Endothelial cell of umbilical vein (primary cell): ENCODE measurements around the gene SNAI3. TPM values are rescaled to one million over a fixed set of nuclear protein-coding genes. Genes with fewer than 3 reads are reported as not detected.
A peak's percentile ranks its signal among the peaks of the same experiment; 100 is the strongest.

Source experiments
- BruUV-seq: library from RNA; stranded (reverse); fragments of 400-500 nt; replicated peaks from 2 replicates; lab custom pipeline; 2021; lab: Mats Ljungman, UMichigan
- CTCF ChIA-PET: fragments of 300-600, 350-600 bp; sonication (Branson Sonifier 250); formaldehyde crosslinking; loops from one replicate; lab custom pipeline; 2021; ENCODE audit warnings: antibody characterized with exemption, inconsistent platforms; lab: Charles Lee
- POLR2A ChIA-PET: fragments of 300-600, 350-600 bp; sonication (Branson Sonifier 250); formaldehyde crosslinking; loops from one replicate; lab custom pipeline; 2021; ENCODE audit warnings: antibody characterized with exemption, inconsistent platforms; lab: Charles Lee
- DNase-seq: peaks from one replicate; pipeline ENCODE4 v3.0.0-alpha.2; 2011; ENCODE audit warnings: low read depth, low spot score
- FAIRE-seq: peaks from 2 replicates; lab custom pipeline; 2011; peaks lifted over from hg19 to GRCh38; lab: Jason Lieb, UNC
- H2AFZ ChIP-seq: 2 replicates; pipeline ENCODE4 v1.6.0; 2012; ENCODE audit warnings: low read depth, low read length, control low read depth, inconsistent platforms
- H3K27ac ChIP-seq: 2 replicates; pipeline ENCODE4 v1.5.1; 2011; ENCODE audit warnings: low read depth, mild to moderate bottlenecking, control low read depth, low read length, moderate library complexity; ENCODE audit not compliant: insufficient read depth
- H3K27me3 ChIP-seq, 2 experiments: 2 replicates each; pipeline versions ENCODE4 v1.6.0 to v1.6.1; 2011; ENCODE audit warnings: low read length in 2 of 2, mixed read lengths in 1 of 2; ENCODE audit not compliant: control insufficient read depth in 2 of 2, insufficient read depth in 2 of 2
- H3K36me3 ChIP-seq, 2 experiments: 2 replicates in 1 of 2; 3 replicates in 1 of 2; pipeline ENCODE4 v1.5.1; 2011; ENCODE audit warnings: low read length in 2 of 2, mild to moderate bottlenecking in 1 of 2, moderate library complexity in 1 of 2; ENCODE audit not compliant: control insufficient read depth in 2 of 2, insufficient read depth in 2 of 2; ENCODE audit errors: extremely low read depth in 1 of 2
- H3K4me1 ChIP-seq: 3 replicates; pipeline ENCODE4 v1.5.1; 2011; ENCODE audit warnings: mild to moderate bottlenecking, low read length; ENCODE audit not compliant: control insufficient read depth, insufficient read depth; ENCODE audit errors: extremely low read depth
- H3K4me2 ChIP-seq: 2 replicates; pipeline ENCODE4 v1.6.1; 2011; ENCODE audit warnings: low read length, control low read depth, mixed read lengths; ENCODE audit not compliant: insufficient read depth
- H3K4me3 ChIP-seq, 3 experiments: fragments of 200-600 bp in 1 of 3; sonication (generic), shearing (Covaris generic) in 1 of 3; replicated peaks in 1 of 3; 2 replicates each; pipeline ENCODE4 v1.5.1; 2011 to 2016; ENCODE audit warnings: control low read depth in 3 of 3, low read length in 3 of 3, mild to moderate bottlenecking in 2 of 3, inconsistent platforms in 1 of 3, low read depth in 1 of 3, moderate library complexity in 1 of 3; ENCODE audit not compliant: insufficient read depth in 1 of 3
- H3K79me2 ChIP-seq: 2 replicates; pipeline ENCODE4 v1.6.0; 2012; ENCODE audit warnings: low read length, inconsistent platforms; ENCODE audit not compliant: control insufficient read depth, insufficient read depth
- H3K9ac ChIP-seq: replicated peaks from 2 replicates; pipeline ENCODE3; 2011; ENCODE audit warnings: low read length, control low read depth; ENCODE audit not compliant: insufficient read depth; ENCODE audit errors: extremely low read depth
- H3K9me1 ChIP-seq: replicated peaks from 3 replicates; pipeline ENCODE4 v1.6.0; 2011; ENCODE audit warnings: mild to moderate bottlenecking, low read length; ENCODE audit not compliant: control insufficient read depth, insufficient read depth; ENCODE audit errors: extremely low read depth
- H3K9me3 ChIP-seq: replicated peaks from 2 replicates; pipeline ENCODE4 v1.5.1; 2012; ENCODE audit warnings: low read length, inconsistent platforms; ENCODE audit not compliant: control insufficient read depth, insufficient read depth
- H4K20me1 ChIP-seq: replicated peaks from 2 replicates; pipeline ENCODE3; 2011; ENCODE audit warnings: mild to moderate bottlenecking, low read length; ENCODE audit not compliant: control insufficient read depth, insufficient read depth; ENCODE audit errors: extremely low read depth
- CTCF ChIP-seq, 2 donors: IDR thresholded peaks; 1 replicate in 1 of 2; 2 replicates in 1 of 2; pipeline ENCODE4 v1.5.1; 2011; ENCODE audit warnings: low read length in 2 of 2, mild to moderate bottlenecking in 2 of 2, moderate library complexity in 2 of 2, control low read depth in 1 of 2, inconsistent platforms in 1 of 2, low read depth in 1 of 2; ENCODE audit not compliant: insufficient read depth in 1 of 2; ENCODE audit errors: extremely low read depth in 1 of 2
- EZH2 ChIP-seq: IDR thresholded peaks from 2 replicates; pipeline ENCODE4 v1.6.1; 2012; ENCODE audit warnings: borderline replicate concordance, low read depth, mild to moderate bottlenecking, moderate library complexity, low read length, inconsistent platforms; ENCODE audit not compliant: severe bottlenecking
- FOS ChIP-seq: IDR thresholded peaks from 2 replicates; pipeline ENCODE4 v1.6.1; 2011; ENCODE audit warnings: mild to moderate bottlenecking, low read length, moderate library complexity, borderline replicate concordance; ENCODE audit not compliant: insufficient read depth
- GATA2 ChIP-seq: IDR thresholded peaks from 2 replicates; pipeline ENCODE4 v1.7.0; 2011; ENCODE audit warnings: low read depth, mild to moderate bottlenecking, moderate library complexity, mixed read lengths, low read length; ENCODE audit not compliant: insufficient read length, insufficient read depth
- JUN ChIP-seq: IDR thresholded peaks from 2 replicates; pipeline ENCODE4 v1.6.1; 2011; ENCODE audit warnings: borderline replicate concordance, low read depth; ENCODE audit not compliant: insufficient read length, insufficient read depth
- MAX ChIP-seq: IDR thresholded peaks from 2 replicates; pipeline ENCODE4 v1.6.1; 2011; ENCODE audit not compliant: insufficient read depth, insufficient read length
- MYC ChIP-seq: IDR thresholded peaks from one replicate; pipeline ENCODE4 v1.6.1; 2011; ENCODE audit warnings: mild to moderate bottlenecking, low read depth, low read length
- POLR2A ChIP-seq: IDR thresholded peaks from 2 replicates; pipeline ENCODE4 v1.6.1; 2012; ENCODE audit warnings: low read depth, mild to moderate bottlenecking, control low read depth, low read length
- POLR2AphosphoS5 ChIP-seq: IDR thresholded peaks from 2 replicates; pipeline ENCODE4 v1.6.1; 2012; ENCODE audit warnings: low read depth, mild to moderate bottlenecking, control low read depth, low read length, moderate library complexity; ENCODE audit not compliant: insufficient read depth
- dilution Hi-C: fragments of 300-500 bp; cut with MboI; formaldehyde crosslinking; loops from one replicate; pipeline ENCODE4 v1.15.0; 2019; ENCODE audit warnings: low sequenced_read_pairs; ENCODE audit not compliant: extremely low pct_ligation_motif_present
- intact Hi-C: fragments of 100-400 bp; cut with micrococcal nuclease; formaldehyde crosslinking; loops from one replicate; pipeline ENCODE4 v1.10.0; 2022
- polyA plus RNA-seq, 4 experiments: library from polyadenylated mRNA; depleted of rRNA in 3 of 4; stranded (reverse) in 3 of 4; unstranded in 1 of 4; fragments of >200 nt; gene quantifications; 2 replicates each; pipeline versions ENCODE4 v1.2.1 to v1.2.3, GENCODE V29; 2011 to 2012; ENCODE audit warnings: missing spikeins in 1 of 4
- total RNA-seq: library from RNA; stranded (reverse); gene quantifications from 2 replicates; pipeline ENCODE4 v1.2.3, GENCODE V29; 2021

Gene SNAI3
- total and polyA plus RNA-seq, 2 donors (not counting 3 experiments of a cell fraction or from before 2014, with no cell fraction given): 0.30 to 0.31 TPM

DNA sequence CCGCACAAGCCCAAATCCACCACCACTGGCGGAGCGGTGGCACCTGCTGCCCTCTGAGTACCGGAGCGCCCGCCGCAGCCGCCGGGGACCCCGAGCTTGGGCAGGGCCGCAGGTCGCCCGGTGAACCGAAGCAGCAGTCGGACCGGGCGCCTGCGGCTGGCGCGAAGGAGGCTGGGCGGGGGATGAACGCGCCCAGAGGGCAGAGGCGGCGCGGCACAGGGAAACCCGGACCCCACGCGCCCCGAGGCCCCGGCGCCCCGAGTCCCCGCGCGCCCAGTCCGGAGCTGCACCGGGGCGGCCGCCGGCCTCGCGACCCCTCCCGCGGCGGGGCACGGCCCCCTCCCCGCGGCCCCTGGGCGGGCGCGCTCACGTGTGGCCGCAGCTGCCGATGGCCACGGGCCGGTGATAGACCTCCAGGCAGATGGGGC is 19.5 kb upstream of the SNAI3 start:
- H3K79me2 ChIP-seq: peaks cover 67% of the 10 kb centered on the region
- dilution Hi-C loops: no loop called here
- intact Hi-C loops: no loop called here

More for the DNA sequence above, 19.5 kb upstream of the SNAI3 start:
- peak overlapping the region; percentile 42 for H3K9ac ChIP-seq
- H3K9me3 ChIP-seq: no peaks in the 10 kb centered on the region
- DNase-seq (peak; percentile 26), FAIRE-seq (peak; percentile 62)
- no peak for TF ChIP-seq FOS
- TF ChIP-seq JUN: no peak
- no peak for TF ChIP-seq EZH2
- no peak for TF ChIP-seq MAX
- TF ChIP-seq CTCF (IDR thresholded peaks at IDR 0.05; ENCODE audit: extremely low read depth in 1 of 2, insufficient read depth in 1 of 2, low read depth in 1 of 2, low read length in 2 of 2): no peak
- TF ChIP-seq POLR2A: no peak
- no peak for TF ChIP-seq GATA2
- no peak for TF ChIP-seq MYC
- TF ChIP-seq POLR2AphosphoS5: no peak
- peaks cover 0 to 3% of the 10 kb centered on the region in 2 experiments for H3K36me3 ChIP-seq
- peak overlapping the region; percentile 69 to 90 (median 79) for H3K4me3 ChIP-seq
- peak overlapping the region; percentile 91 for H3K4me2 ChIP-seq
- CTCF ChIA-PET: interaction anchor here (1.0 to 4.3 kb wide), 3 partner anchors 30 to 79 kb away, joined by 3 to 25 read pairs (median 5); partner anchors contain the start of gene PIEZO1
- H3K4me1 ChIP-seq: peaks cover 50% of the 10 kb centered on the region
- POLR2A ChIA-PET: no interaction called here
- BruUV-seq: no TSS peak
- no peaks in the 10 kb centered on the region for H3K27me3 ChIP-seq
- peak overlapping the region; percentile 45 for H3K27ac ChIP-seq
- H4K20me1 ChIP-seq: no peaks in the 10 kb centered on the region
- no peaks in the 10 kb centered on the region for H3K9me1 ChIP-seq
- peak overlapping the region; percentile 44 for H2AFZ ChIP-seq
